Mesodermal cell (in vitro differentiated cells): ENCODE data around the gene UBTD2.

Experiments
- H3K27ac ChIP-seq: 2 replicates; pipeline ENCODE4 v1.7.0; 2013; ENCODE audit warnings: mild to moderate bottlenecking, low read depth, low read length, moderate library complexity; ENCODE audit not compliant: severe bottlenecking
- H3K36me3 ChIP-seq: 2 replicates; pipeline ENCODE4 v1.7.1; 2013; ENCODE audit warnings: mild to moderate bottlenecking, low read length, moderate library complexity; ENCODE audit not compliant: control insufficient read depth, insufficient read depth
- H3K4me1 ChIP-seq: one replicate; pipeline ENCODE4 v1.7.1; 2013; ENCODE audit warnings: mild to moderate bottlenecking, low read length; ENCODE audit not compliant: insufficient read depth, control insufficient read depth, poor library complexity, severe bottlenecking
- H3K4me3 ChIP-seq: 2 replicates; pipeline ENCODE4 v1.7.0; 2013; ENCODE audit warnings: low read length, control low read depth, mild to moderate bottlenecking; ENCODE audit not compliant: insufficient read depth, poor library complexity, severe bottlenecking; ENCODE audit errors: extremely low read depth
- H3K9me3 ChIP-seq: 2 replicates; pipeline ENCODE4 v1.7.1; 2013; ENCODE audit warnings: mild to moderate bottlenecking, low read length, moderate library complexity; ENCODE audit not compliant: control insufficient read depth
- WGBS, 2 experiments: methylation state at CpG; one replicate each; pipeline ENCODE4 v1.1.5; 2013; ENCODE audit warnings: missing lambda C conversion rate in 2 of 2; ENCODE audit not compliant: insufficient coverage in 2 of 2; 5-methylcytosine and 5-hydroxymethylcytosine counted together

UBTD2 gene

GRCh38 chr5:172193872-172194271 lies 89.7 kb downstream of the UBTD2 start, which contains the start of gene EFCAB9:
Gene EFCAB9 (plus strand): TSS chr5:172194172. CDS start chr5:172194173, 1 bp downstream.
- no peaks in the 10 kb centered on the region for H3K36me3 ChIP-seq
- H3K9me3 ChIP-seq: no peaks in the 10 kb centered on the region
- H3K4me1 ChIP-seq: peaks cover 7% of the 10 kb centered on the region
- WGBS, 2 experiments: 95 to 99% methylated on average over 6 of the region's 6 CpGs
- H3K4me3 ChIP-seq: no peak within 1 kb of the TSS
- H3K27ac ChIP-seq: no peak within 1 kb of the TSS

DNA sequence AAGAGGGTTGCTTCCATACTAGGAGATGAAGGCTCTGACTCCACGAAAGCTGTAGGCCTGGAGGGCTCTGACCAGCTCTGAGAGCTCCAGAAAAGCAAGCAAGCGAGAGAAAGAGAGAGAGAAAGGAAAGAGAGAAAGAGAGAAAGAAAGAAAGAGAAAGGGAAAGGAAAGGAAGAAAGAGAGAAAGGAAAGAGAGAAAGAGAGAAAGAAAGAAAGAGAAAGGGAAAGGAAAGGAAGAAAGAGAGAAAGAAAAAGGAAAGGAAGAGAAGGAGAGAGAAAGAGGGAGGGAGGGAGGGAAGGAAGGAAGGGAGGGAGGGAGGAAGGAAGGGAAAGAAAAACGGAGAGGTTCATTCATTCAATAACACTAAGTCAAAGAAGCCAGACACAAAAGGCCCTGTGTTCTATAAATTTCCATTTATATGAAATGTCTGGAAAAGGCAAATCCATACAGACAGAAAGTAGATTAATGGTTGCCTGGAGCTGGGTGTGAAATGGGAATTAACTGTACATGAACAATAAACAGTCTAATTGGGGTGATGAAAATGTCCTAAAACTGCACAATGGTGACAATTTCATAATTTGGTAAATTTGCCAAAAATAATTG lies 93.8 kb downstream of the UBTD2 start:
- peaks cover 22% of the 10 kb centered on the region for H3K4me1 ChIP-seq
- peak overlapping the region; percentile 90 for H3K27ac ChIP-seq
- H3K9me3 ChIP-seq: no peaks in the 10 kb centered on the region
- peak overlapping the region; percentile 93 for H3K4me3 ChIP-seq
- 38 to 57% methylated on average over 2 of the region's 3 CpGs for WGBS, 2 experiments
- H3K36me3 ChIP-seq: peaks cover 13% of the 10 kb centered on the region

DNA sequence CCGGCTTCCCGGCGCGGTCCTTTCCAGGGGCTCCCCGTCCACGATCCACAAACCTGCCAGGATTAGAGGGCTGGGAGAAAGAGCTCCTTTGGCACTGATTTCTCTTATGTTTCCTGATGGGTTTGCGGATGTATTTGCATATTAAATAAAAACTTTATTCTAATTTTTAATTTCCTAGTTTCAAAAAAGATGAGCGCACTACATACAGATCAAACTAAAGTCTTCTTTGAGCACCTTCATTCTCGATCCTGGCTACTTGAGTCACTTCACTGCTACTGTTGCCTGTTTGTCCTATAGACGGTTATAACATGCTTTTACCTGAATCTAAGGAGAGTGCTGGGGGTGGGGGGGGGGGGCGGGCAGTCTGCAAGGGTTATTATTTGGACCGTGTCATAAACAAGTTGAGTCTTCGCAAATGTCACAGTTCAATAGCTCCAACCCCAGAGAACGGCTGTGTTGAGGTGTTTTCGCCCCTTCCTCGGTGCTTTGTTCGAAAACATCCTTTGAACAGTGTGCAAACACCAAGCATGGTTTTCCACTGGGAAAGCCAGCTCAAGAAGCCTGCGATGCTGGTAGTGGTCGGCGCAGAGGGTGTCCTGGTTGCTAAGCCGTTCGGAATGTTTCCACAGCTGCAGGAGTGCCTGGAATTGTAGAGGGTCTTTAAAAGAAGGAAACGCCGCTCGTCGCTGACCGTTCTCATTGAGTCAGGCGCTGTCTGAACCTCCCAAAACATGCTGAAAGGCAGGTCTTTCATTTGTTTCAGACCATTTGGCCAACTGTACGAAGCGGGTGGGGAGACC lies 94.5 kb downstream of the UBTD2 start:
- peaks cover 19% of the 10 kb centered on the region for H3K36me3 ChIP-seq
- peak overlapping the region; percentile 93 for H3K4me3 ChIP-seq
- H3K9me3 ChIP-seq: no peaks in the 10 kb centered on the region
- peaks cover 26% of the 10 kb centered on the region for H3K4me1 ChIP-seq
- H3K27ac ChIP-seq: peak overlapping the region; percentile 90
- WGBS, 2 experiments: 6% methylated on average over 25 of the region's 30 CpGs

DNA sequence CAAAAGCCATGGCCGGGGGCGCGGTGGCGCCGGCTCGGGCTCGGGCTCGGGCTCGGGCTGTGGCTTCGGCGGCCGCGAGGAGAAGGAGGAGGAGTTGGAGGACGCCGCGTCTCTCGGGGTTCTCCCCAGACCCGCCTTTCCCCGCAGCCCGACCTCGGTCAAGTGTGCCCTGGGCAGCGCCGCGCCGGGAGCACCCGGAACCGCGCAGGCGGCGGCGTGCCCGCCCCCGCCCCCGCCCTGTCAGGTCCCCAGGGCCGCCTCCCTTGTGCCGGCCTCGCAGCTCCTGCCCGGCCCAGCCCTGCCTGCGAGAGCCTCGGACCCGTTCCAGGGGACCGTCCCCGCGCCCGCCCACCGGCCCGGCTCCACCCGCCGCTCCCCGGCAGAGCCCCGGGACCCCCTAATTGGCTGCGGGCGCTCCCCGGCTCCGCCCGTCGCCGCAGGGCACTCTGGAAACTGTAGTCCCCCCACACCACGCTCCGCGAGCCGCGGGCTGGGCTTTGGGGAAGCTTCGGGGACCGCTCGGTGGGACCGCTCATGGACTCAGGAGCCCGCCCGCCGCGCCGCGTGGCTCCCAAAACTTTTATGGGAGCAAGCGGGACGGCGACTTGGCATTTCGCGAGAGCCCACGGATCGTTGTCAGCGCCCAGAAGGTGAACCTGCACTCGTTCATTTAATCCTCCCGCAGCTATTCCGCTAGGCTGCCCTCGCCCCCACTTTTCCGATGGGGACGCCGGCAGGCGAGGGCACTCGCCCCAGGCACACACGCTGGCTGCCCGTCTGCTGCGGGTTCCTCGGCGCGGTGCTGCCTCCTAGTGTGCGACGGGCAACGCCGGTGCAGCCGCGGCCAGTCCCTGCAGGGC lies 95.3 kb downstream of the UBTD2 start, which contains the start of gene STK10:
STK10 (minus strand) TSS at position 192 of the 860 bp plus-strand sequence; CDS start at position 10, 182 bp downstream.
- H3K4me1 ChIP-seq: peaks cover 30% of the 10 kb centered on the region
- no peaks in the 10 kb centered on the region for H3K9me3 ChIP-seq
- peak within 1 kb of the TSS; percentile 90 for H3K27ac ChIP-seq
- peaks cover 26% of the 10 kb centered on the region for H3K36me3 ChIP-seq
- WGBS, 2 experiments: 0% methylated on average over 47 to 70 of the region's 102 CpGs
- peak within 1 kb of the TSS; percentile 93 for H3K4me3 ChIP-seq

DNA sequence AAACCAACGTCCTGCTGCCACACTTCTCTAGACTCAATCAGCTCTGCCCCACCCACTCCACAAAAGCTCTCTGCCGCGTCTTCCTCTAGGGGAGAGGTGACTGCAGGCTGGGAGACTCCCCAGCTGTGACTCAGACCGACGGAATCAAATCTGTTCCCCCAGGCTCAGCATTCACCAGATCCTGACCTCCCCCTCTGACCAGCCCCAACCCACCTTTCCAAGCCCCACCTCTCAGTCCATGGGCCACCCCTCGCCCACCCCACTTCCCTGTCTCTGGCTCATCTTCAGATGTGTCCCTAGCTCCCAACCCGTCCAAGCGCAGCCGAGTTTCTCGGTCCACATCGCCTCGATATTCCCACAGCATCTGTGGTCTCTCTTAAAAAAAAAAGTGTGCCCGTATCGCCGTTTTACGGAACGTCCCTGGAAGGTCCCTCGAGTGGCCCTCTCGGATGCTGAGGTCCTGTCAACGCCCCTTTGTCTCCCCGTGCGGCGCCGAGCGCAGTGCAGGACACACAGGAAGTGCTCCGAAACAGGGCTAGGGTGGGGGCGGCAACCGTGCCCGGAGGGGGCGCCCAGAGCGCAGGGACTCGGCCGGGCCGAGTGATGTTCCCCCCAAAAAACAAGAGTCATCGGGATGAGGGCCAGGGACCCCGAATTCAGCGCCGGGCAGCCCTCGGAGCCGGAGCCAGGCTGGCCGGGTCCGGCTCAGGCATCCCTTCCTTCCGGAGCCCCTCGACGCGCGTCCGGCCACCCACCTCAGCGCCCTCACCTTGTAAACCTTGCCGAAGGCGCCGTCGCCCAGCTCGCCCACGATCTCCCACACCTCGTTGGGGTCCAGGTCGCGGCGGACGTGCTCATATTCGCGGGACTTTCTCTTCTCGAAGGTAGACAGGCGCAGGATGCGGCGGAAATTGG lies 96.2 kb downstream of the UBTD2 start:
- WGBS, 2 experiments: 0% methylated on average over 52 to 55 of the region's 66 CpGs
- Histone ChIP-seq H3K4me1 (peaks cover 30% of the 10 kb centered on the region), H3K9me3 (no peaks in the 10 kb centered on the region), H3K4me3 (peak overlapping the region; percentile 93), H3K36me3 (peaks cover 31% of the 10 kb centered on the region), H3K27ac (peak overlapping the region; percentile 90)

DNA sequence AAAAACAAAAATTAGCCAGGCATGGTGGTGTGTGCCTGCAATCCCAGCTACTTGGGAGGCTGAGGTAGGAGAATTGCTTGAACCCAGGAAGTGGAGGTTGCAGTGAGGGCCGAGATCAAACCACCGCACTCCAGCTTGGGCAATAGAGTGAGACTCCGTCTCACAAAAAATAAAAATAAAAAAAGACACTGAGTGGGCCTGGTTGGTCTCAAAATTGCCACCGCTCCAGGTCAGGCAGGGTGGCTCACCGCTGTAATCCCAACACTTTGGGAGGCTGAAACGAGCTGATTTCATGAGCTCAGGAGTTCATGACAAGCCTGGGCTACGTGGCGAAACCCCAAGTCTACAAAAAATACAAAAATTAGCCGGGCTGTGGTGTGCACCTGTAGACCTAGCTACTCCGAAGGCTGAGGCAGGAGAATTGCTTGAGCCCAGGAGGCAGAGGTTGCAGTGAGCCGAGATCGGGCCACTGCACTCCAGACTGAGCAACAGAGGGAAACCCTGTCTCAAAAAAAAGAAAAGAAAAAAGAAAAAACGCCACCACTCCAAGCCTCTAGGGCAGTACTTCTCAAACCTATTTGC lies 97.4 kb downstream of the UBTD2 start:
- H3K4me1 ChIP-seq: peaks cover 30% of the 10 kb centered on the region
- H3K4me3 ChIP-seq: peak overlapping the region; percentile 93
- H3K9me3 ChIP-seq: no peaks in the 10 kb centered on the region
- peaks cover 38% of the 10 kb centered on the region for H3K36me3 ChIP-seq
- no peak overlapping the region for H3K27ac ChIP-seq
- WGBS, 2 experiments: 87 to 95% methylated on average over 10 of the region's 13 CpGs

- Histone ChIP-seq H3K9me3 (no peaks in the 10 kb centered on the region), H3K36me3 (peaks cover 44% of the 10 kb centered on the region), H3K27ac (no peak overlapping the region), H3K4me3 (no peak overlapping the region), H3K4me1 (peaks cover 25% of the 10 kb centered on the region)
- WGBS, 2 experiments: 80 to 94% methylated on average over 5 to 9 of the region's 10 CpGs
Observed at GRCh38 chr5:172185096-172185461, 98.5 kb downstream of the UBTD2 start.

DNA sequence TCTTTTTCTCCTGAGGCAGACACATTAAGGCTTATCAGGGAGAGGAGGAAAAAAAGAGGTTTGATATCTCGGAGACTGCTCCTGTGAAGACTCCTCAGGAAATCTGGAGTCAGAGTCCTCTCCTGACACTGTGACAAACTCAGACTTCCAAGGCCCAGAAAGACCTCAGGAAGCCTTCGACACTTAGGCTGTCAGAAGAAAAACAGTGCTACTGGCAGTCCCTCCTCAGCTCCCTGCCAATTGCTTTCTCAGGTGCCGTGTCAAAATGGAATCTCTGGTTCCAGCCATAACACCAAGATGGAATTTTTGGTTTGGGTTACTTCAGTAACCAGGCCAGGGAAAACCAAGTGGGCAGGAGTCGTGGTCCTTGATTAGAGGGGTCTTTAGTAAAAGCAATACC lies 99.7 kb downstream of the UBTD2 start:
- H3K4me3 ChIP-seq: no peak overlapping the region
- peaks cover 34% of the 10 kb centered on the region for H3K4me1 ChIP-seq
- peaks cover 44% of the 10 kb centered on the region for H3K36me3 ChIP-seq
- H3K9me3 ChIP-seq: no peaks in the 10 kb centered on the region
- 82 to 85% methylated on average over 3 to 4 of the region's 4 CpGs for WGBS, 2 experiments
- peak overlapping the region; percentile 36 for H3K27ac ChIP-seq

DNA sequence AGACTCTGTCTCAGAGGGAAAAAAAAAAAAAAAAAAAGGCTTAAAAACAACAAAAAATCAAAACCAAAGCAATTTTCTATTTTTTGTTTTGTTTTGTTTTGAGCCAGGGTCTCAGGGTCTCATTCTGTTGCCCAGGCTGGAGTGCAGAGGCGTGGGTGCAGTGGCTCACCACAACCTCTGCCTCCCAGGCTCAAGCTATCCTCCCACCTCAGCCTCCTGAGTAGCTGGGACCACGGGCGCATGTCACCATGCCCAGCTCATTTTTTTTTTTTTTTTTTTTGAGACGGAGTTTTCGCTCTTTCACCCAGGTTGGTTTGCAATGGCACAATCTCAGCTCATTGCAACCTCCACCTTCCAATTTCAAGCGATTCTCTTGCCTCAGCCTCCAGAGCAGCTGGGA lies 101.3 kb downstream of the UBTD2 start:
- Histone ChIP-seq H3K4me3 (no peak overlapping the region), H3K27ac (no peak overlapping the region), H3K36me3 (peaks cover 44% of the 10 kb centered on the region), H3K4me1 (peaks cover 35% of the 10 kb centered on the region), H3K9me3 (no peaks in the 10 kb centered on the region)
- WGBS, 2 experiments: 97 to 100% methylated on average over 1 to 4 of the region's 6 CpGs
